CD14-positive monocyte (primary cell): ENCODE data around the gene PCCA. TPM values are rescaled to one million over a fixed set of nuclear protein-coding genes. Genes with fewer than 3 reads are reported as not detected.

Experiments used
- DNase-seq, 3 donors: peaks; one replicate each; pipeline ENCODE4 v3.0.0-alpha.2; 2011 to 2022
- H2AFZ ChIP-seq: 2 replicates; pipeline ENCODE4 v1.6.0; 2012; ENCODE audit warnings: mild to moderate bottlenecking, low read depth, low read length, inconsistent platforms; ENCODE audit not compliant: insufficient read depth, poor library complexity, severe bottlenecking
- H3K27ac ChIP-seq, 2 donors: 1 replicate in 1 of 2; 2 replicates in 1 of 2; pipeline ENCODE4 v1.5.1; 2012 to 2013; ENCODE audit warnings: low read length in 2 of 2, control low read depth in 1 of 2, inconsistent platforms in 1 of 2, low read depth in 1 of 2, mild to moderate bottlenecking in 1 of 2
- H3K27me3 ChIP-seq, 2 donors: one replicate each; pipeline versions ENCODE4 v1.6.0 to v1.6.1; 2011 to 2013; ENCODE audit warnings: low read length in 2 of 2; ENCODE audit not compliant: control insufficient read depth in 2 of 2, insufficient read depth in 2 of 2
- H3K36me3 ChIP-seq, 2 donors: replicated peaks in 1 of 2; 1 replicate in 1 of 2; 2 replicates in 1 of 2; pipeline versions ENCODE4 v1.5.1 to v1.6.1; 2012 to 2013; ENCODE audit warnings: low read length in 2 of 2, control low read depth in 1 of 2, inconsistent platforms in 1 of 2, mild to moderate bottlenecking in 1 of 2; ENCODE audit not compliant: insufficient read depth in 2 of 2, control insufficient read depth in 1 of 2
- H3K4me1 ChIP-seq, 2 donors: 1 replicate in 1 of 2; 2 replicates in 1 of 2; pipeline versions ENCODE4 v1.5.1 to v1.6.1; 2012 to 2013; ENCODE audit warnings: low read length in 2 of 2, control low read depth in 1 of 2, inconsistent platforms in 1 of 2, mild to moderate bottlenecking in 1 of 2, moderate library complexity in 1 of 2; ENCODE audit not compliant: insufficient read depth in 2 of 2, control insufficient read depth in 1 of 2
- H3K4me2 ChIP-seq: replicated peaks from 2 replicates; pipeline ENCODE3; 2012; ENCODE audit warnings: low read length, moderate library complexity, mild to moderate bottlenecking; ENCODE audit not compliant: poor library complexity, severe bottlenecking; ENCODE audit errors: extremely low read depth
- H3K4me3 ChIP-seq, 3 experiments: fragments of 200-600 bp in 1 of 3; sonication (generic) in 1 of 3; replicated peaks in 1 of 3; 1 replicate in 2 of 3; 2 replicates in 1 of 3; pipeline ENCODE4 v1.5.1; 2011 to 2013; ENCODE audit warnings: low read length in 3 of 3, mild to moderate bottlenecking in 3 of 3, control low read depth in 2 of 3, low read depth in 2 of 3, inconsistent platforms in 1 of 3, moderate library complexity in 1 of 3
- H3K79me2 ChIP-seq: 2 replicates; pipeline ENCODE4 v1.6.0; 2012; ENCODE audit warnings: mild to moderate bottlenecking, control low read depth, inconsistent platforms, low read length, moderate library complexity; ENCODE audit not compliant: insufficient read depth
- H3K9ac ChIP-seq: 2 replicates; pipeline ENCODE4 v1.6.0; 2017; ENCODE audit warnings: low read length, mild to moderate bottlenecking; ENCODE audit not compliant: insufficient read depth, poor library complexity, severe bottlenecking
- H3K9me3 ChIP-seq, 2 donors: replicated peaks in 1 of 2; 1 replicate in 1 of 2; 2 replicates in 1 of 2; pipeline versions ENCODE4 v1.5.1 to v1.6.1; 2012 to 2013; ENCODE audit warnings: low read length in 2 of 2, control low read depth in 1 of 2; ENCODE audit not compliant: control insufficient read depth in 1 of 2, insufficient read depth in 1 of 2
- H4K20me1 ChIP-seq: 2 replicates; pipeline ENCODE4 v1.6.0; 2012; ENCODE audit warnings: mild to moderate bottlenecking, low read length, control low read depth, moderate library complexity; ENCODE audit not compliant: insufficient read depth
- H3K27ac Mint-ChIP-seq, 7 donors: one replicate each; pipeline ENCODE4 v1.8.0; 2020; ENCODE audit warnings: mild to moderate bottlenecking in 7 of 7, mixed read lengths in 7 of 7, moderate library complexity in 6 of 7, inconsistent platforms in 2 of 7
- H3K27me3 Mint-ChIP-seq, 3 donors: one replicate each; pipeline ENCODE4 v1.8.0; 2021 to 2022; ENCODE audit warnings: low read depth in 3 of 3, mild to moderate bottlenecking in 3 of 3, mixed read lengths in 3 of 3, moderate library complexity in 3 of 3, inconsistent platforms in 1 of 3
- H3K36me3 Mint-ChIP-seq, 2 donors: one replicate each; pipeline ENCODE4 v1.8.0; 2020; ENCODE audit warnings: mixed read lengths in 2 of 2, inconsistent platforms in 1 of 2, mild to moderate bottlenecking in 1 of 2
- H3K4me1 Mint-ChIP-seq: one replicate; pipeline ENCODE4 v1.8.0; 2020; ENCODE audit warnings: mild to moderate bottlenecking, mixed read lengths
- H3K4me3 Mint-ChIP-seq, 2 donors: one replicate each; pipeline ENCODE4 v1.8.0; 2020; ENCODE audit warnings: mild to moderate bottlenecking in 2 of 2, mixed read lengths in 2 of 2, moderate library complexity in 1 of 2
- H3K9me3 Mint-ChIP-seq, 7 donors: one replicate each; pipeline ENCODE4 v1.8.0; 2020 to 2022; ENCODE audit warnings: mixed read lengths in 7 of 7, mild to moderate bottlenecking in 6 of 7, moderate library complexity in 6 of 7, inconsistent platforms in 2 of 7
- WGBS: methylation state at CpG from one replicate; pipeline ENCODE4 v1.1.5; 2013; ENCODE audit warnings: missing lambda C conversion rate; ENCODE audit not compliant: insufficient coverage; 5-methylcytosine and 5-hydroxymethylcytosine counted together
- intact Hi-C, 2 donors: fragments of 100-400 bp; cut with micrococcal nuclease; formaldehyde crosslinking; loops; one replicate each; pipeline versions ENCODE4 v1.15.0 to v1.15.1; 2023
- polyA plus RNA-seq, 3 donors: library from polyadenylated mRNA; depleted of rRNA in 1 of 3; unstranded in 2 of 3; stranded (reverse) in 1 of 3; fragments of 300-500 nt in 2 of 3; fragments of >200 nt in 1 of 3; fragmentation: Illumina TruSeq in 2 of 3; gene quantifications; 1 replicate in 2 of 3; 2 replicates in 1 of 3; pipeline ENCODE4 v1.2.3, GENCODE V29; 2012 to 2021
- TF ChIP-seq, protein P1 (sequence below): fragments of 200-600 bp; IDR thresholded peaks from one replicate; pipeline ENCODE4 v1.8.0; 2022; ENCODE audit warnings: antibody characterized with exemption, mild to moderate bottlenecking

The PCCA gene
- polyA plus RNA-seq, 3 donors, result 4.4 to 13.5 (median 11.9) TPM

DNA sequence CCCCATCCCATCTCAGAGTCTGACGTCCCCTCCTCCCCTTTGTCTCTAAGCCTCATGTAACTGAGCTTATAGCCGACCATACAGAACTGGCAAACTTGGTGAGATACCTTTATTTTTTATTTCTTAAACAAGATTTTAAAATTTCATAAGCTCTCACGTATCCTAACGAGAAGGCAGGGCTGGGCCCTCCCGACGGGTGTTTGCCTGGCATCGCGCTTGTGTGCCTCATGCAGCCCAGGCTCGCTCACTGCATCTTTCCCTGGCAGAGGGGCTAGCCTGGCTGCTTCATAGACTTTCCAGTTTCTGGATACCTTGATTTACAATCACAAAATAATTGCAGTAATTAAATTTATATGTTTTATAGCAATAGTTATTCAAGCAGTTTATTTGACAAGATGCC lies 430.7 kb downstream of the PCCA start:
- 93% methylated on average over 9 of the region's 9 CpGs for WGBS
- Histone ChIP-seq H3K4me3 (no peak overlapping the region), H3K9ac (no peak overlapping the region), H4K20me1 (no peaks in the 10 kb centered on the region), H2AFZ (no peak overlapping the region), H3K4me2 (no peak overlapping the region), H3K27ac (no peak overlapping the region), H3K4me1 (peaks cover under 1 to 2% of the 10 kb centered on the region in 2 donors), H3K27me3 (peaks cover 15 to 29% of the 10 kb centered on the region in 2 donors), H3K9me3 (no peaks in the 10 kb centered on the region), H3K79me2 (no peaks in the 10 kb centered on the region), H3K36me3 (no peaks in the 10 kb centered on the region)
- H3K27ac Mint-ChIP-seq, result no peak overlapping the region
- no peak overlapping the region for H3K4me3 Mint-ChIP-seq
- peaks cover 0 to 7% of the 10 kb centered on the region in 2 donors for H3K36me3 Mint-ChIP-seq
- no peak for DNase-seq
- intact Hi-C loops, result loop anchor here (10.0 kb wide), 2 partner anchors 95 to 865 kb away; no protein-coding TSS in a partner anchor
- peaks cover 20% of the 10 kb centered on the region for H3K4me1 Mint-ChIP-seq
- H3K9me3 Mint-ChIP-seq, result no peaks in the 10 kb centered on the region
- H3K27me3 Mint-ChIP-seq, result peaks cover 5 to 19% (median 12%) of the 10 kb centered on the region in 3 donors
- TF ChIP-seq, protein P1, sequence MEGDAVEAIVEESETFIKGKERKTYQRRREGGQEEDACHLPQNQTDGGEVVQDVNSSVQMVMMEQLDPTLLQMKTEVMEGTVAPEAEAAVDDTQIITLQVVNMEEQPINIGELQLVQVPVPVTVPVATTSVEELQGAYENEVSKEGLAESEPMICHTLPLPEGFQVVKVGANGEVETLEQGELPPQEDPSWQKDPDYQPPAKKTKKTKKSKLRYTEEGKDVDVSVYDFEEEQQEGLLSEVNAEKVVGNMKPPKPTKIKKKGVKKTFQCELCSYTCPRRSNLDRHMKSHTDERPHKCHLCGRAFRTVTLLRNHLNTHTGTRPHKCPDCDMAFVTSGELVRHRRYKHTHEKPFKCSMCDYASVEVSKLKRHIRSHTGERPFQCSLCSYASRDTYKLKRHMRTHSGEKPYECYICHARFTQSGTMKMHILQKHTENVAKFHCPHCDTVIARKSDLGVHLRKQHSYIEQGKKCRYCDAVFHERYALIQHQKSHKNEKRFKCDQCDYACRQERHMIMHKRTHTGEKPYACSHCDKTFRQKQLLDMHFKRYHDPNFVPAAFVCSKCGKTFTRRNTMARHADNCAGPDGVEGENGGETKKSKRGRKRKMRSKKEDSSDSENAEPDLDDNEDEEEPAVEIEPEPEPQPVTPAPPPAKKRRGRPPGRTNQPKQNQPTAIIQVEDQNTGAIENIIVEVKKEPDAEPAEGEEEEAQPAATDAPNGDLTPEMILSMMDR, result no peak

DNA sequence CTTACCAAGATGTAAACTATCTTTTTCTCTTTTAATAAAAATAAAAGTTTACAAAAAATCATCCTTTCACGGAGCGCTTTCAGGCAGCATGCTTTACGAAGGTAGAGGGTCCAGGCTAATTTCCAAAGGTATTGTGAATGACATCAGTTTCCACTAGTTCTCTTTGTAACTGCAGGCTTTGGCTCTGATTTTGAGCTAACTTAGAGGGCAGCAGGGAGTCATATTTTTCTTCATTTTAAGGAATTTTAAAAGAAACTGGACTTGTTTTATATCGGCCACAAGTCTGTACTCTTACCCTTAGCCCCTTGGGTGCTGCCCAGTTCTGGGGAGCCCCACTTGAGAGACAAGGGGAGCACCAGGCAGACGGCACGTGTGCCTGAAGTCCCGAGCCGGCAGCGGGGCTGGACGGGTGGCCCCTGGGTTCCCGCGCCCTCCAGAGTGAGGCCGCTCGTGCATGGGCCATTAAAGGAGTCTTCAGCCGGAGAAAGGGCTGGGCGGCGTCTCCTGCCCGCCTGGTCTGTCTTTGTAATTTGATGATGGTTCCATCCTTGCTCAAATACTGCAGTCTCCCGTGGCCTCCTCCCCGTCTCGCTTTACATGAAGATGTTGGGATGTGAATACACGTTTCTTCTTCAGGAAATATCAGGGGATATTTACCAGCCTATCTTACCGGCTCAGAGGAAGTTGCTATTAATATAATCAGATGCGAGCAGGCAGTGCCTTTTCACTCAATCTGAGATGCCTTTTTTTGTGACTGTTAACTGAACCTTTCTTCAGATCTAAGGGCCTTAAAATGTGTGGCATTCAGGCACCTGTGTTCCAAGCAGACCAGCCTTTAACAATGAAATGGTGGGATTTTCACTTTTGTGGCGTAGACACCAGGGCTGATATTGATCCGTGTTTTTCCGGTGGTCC lies 432.3 kb downstream of the PCCA start:
- 83% methylated on average over 13 of the region's 27 CpGs for WGBS
- no peak overlapping the region for H3K27ac Mint-ChIP-seq
- no peaks in the 10 kb centered on the region for H3K36me3 ChIP-seq
- peaks cover 0 to 2% of the 10 kb centered on the region in 2 donors for H3K4me1 ChIP-seq
- TF ChIP-seq, protein P1, result no peak
- no peak overlapping the region for H2AFZ ChIP-seq
- intact Hi-C loops, result loop anchor here in 1 of 2 donors (10.0 kb wide), 1 partner anchor 866 kb away; no protein-coding TSS in a partner anchor
- peak overlapping the region in 1 of 2 donors; percentile 62 for H3K4me3 Mint-ChIP-seq
- no peaks in the 10 kb centered on the region for H4K20me1 ChIP-seq
- H3K4me2 ChIP-seq, result no peak overlapping the region
- H3K4me1 Mint-ChIP-seq, result peaks cover 18% of the 10 kb centered on the region
- no peak for DNase-seq
- no peaks in the 10 kb centered on the region for H3K9me3 Mint-ChIP-seq
- no peak overlapping the region for H3K9ac ChIP-seq
- no peak overlapping the region for H3K27ac ChIP-seq
- H3K27me3 Mint-ChIP-seq, result peaks cover 5 to 23% (median 12%) of the 10 kb centered on the region in 3 donors
- peaks cover 0 to 7% of the 10 kb centered on the region in 2 donors for H3K36me3 Mint-ChIP-seq
- H3K27me3 ChIP-seq, result peaks cover 15 to 29% of the 10 kb centered on the region in 2 donors
- no peaks in the 10 kb centered on the region for H3K79me2 ChIP-seq
- no peaks in the 10 kb centered on the region for H3K9me3 ChIP-seq
- H3K4me3 ChIP-seq, result no peak overlapping the region
